22Rv1 (cell line): ENCODE data around the gene SLC39A11.

ENCODE experiments used
- ZFX ChIP-seq: fragments of 450-650 bp; IDR thresholded peaks from 2 replicates; pipeline ENCODE4 v1.6.1; 2017; ENCODE audit warnings: antibody characterized with exemption, borderline replicate concordance
- TF ChIP-seq, protein P1 (sequence below): fragments of 450-650 bp; IDR thresholded peaks from 2 replicates; pipeline ENCODE4 v1.5.1; 2017; ENCODE audit warnings: mild to moderate bottlenecking

DNA sequence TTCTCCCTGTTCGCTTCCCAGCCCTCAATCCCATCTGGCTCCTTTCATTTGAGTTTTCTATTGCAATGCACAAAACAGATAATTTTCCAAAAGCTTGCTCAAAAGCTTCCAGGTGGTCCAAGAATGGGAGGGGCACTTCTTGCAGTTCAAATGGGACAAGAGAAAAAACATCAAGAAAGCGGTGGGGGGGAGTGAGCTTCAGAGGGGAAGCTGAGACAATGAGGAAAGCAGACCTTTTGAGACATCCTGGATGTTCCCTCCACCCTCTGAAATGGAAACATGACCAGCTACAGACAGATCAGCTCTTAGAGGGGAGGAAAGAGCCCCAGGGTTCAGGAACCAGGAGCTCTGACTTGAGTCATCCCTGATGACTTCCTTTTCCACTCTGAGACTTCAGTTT is 368.2 kb downstream of the SLC39A11 start:
- TF ChIP-seq ZFX = no peak
- TF ChIP-seq, protein P1, sequence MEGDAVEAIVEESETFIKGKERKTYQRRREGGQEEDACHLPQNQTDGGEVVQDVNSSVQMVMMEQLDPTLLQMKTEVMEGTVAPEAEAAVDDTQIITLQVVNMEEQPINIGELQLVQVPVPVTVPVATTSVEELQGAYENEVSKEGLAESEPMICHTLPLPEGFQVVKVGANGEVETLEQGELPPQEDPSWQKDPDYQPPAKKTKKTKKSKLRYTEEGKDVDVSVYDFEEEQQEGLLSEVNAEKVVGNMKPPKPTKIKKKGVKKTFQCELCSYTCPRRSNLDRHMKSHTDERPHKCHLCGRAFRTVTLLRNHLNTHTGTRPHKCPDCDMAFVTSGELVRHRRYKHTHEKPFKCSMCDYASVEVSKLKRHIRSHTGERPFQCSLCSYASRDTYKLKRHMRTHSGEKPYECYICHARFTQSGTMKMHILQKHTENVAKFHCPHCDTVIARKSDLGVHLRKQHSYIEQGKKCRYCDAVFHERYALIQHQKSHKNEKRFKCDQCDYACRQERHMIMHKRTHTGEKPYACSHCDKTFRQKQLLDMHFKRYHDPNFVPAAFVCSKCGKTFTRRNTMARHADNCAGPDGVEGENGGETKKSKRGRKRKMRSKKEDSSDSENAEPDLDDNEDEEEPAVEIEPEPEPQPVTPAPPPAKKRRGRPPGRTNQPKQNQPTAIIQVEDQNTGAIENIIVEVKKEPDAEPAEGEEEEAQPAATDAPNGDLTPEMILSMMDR = no peak
